DMS114 treated with DMSO at 0.1 percent for 48 hours (cell line): ENCODE data around the gene SLCO3A1.

Experiments used
- DNase-seq: peaks from one replicate; lab custom pipeline; 2025; ENCODE audit not compliant: unreplicated experiment; lab: John Stamatoyannopoulos, UW

Gene SLCO3A1

GRCh38 chr15:91936927-91937326, 83.4 kb downstream of the SLCO3A1 start:
- DNase-seq: no peak

GRCh38 chr15:91938136-91938535, 84.6 kb downstream of the SLCO3A1 start:
- no peak for DNase-seq

GRCh38 chr15:91939403-91939831, 85.9 kb downstream of the SLCO3A1 start:
- no peak for DNase-seq

GRCh38 chr15:91940496-91941381, 87.2 kb downstream of the SLCO3A1 start:
- DNase-seq: no peak

GRCh38 chr15:91941871-91942658, 88.6 kb downstream of the SLCO3A1 start:
- DNase-seq: no peak

DNA sequence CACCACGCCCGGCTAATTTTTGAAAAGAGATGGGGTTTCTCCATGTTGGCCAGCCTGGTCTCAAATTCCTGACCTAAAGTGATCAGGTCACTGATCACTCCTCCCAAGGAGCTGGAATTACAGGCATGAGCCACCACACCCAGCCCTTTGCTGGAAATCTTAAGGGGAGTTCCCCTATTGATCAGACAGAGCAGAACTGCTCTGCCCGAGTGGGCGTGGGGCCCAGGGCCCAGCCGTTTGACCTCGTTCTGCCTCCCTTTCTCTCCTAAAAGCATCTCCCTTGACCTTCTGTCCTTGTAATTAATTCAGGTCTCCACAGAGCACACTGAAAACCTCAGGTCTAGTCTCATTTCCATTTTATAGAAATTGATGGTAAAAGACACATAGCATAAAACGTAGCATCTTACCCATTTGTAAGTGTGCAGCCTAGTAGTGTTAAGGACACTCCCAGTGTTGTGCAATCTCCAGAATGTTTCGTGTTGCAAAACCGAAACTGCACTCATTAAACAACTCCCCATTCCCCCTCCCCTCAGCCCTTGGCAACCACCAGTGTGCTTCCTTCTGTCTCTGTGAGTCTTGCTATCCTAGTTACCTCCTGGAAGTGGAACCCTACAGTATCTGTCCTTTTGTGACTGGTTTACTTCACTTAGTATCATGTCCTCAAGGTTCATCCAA, 89.3 kb downstream of the SLCO3A1 start:
- DNase-seq: no peak

- no peak for DNase-seq
These were observed 90.8 kb downstream of the SLCO3A1 start for GRCh38 chr15:91944331-91944730.

DNA sequence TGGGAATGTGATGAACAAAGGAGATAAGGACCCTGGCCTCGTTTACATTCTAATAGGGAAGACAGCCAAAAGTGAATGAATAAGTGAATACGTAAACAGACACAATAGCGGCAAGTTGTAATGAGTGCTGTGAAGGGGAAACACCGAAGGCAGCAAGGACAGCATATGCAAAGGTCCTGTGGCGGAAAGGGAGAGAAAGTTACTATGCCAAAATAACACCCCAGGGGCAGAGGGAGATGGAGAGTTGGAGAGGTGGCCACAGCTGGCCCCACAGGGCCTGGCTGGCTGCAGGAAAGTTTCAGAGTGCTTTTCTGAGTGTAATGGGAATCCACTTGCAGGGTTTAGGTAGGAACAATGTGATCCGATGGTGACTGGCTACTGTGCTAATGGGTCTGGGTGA, 91.9 kb downstream of the SLCO3A1 start:
- DNase-seq: no peak

- no peak for DNase-seq
These were observed 92.6 kb downstream of the SLCO3A1 start for GRCh38 chr15:91946075-91946474.

- no peak for DNase-seq
These were observed 93.2 kb downstream of the SLCO3A1 start for GRCh38 chr15:91946581-91947292.

- DNase-seq: no peak
These were observed 93.8 kb downstream of the SLCO3A1 start for GRCh38 chr15:91947293-91947679.

GRCh38 chr15:91947683-91948608, 94.4 kb downstream of the SLCO3A1 start:
- no peak for DNase-seq

DNA sequence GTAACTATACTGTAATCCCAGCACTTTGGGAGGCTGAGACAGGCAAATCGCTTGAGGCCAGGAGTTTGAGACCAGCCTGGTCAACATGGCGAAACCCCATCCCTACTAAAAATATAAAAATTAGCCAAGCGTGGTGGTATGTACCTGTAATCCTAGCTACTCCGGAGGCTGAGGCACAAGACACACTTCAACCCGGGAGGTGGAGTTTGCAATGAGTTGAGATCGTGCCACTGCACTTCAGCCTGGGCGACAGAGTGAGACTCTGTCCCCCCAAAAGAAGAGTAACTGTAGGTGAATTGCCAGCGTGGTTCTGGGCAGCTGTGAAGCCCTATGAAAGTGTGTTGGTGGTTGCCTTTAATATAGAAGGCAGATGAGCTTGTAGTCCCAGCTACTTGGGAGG, 95.9 kb downstream of the SLCO3A1 start:
- no peak for DNase-seq

DNA sequence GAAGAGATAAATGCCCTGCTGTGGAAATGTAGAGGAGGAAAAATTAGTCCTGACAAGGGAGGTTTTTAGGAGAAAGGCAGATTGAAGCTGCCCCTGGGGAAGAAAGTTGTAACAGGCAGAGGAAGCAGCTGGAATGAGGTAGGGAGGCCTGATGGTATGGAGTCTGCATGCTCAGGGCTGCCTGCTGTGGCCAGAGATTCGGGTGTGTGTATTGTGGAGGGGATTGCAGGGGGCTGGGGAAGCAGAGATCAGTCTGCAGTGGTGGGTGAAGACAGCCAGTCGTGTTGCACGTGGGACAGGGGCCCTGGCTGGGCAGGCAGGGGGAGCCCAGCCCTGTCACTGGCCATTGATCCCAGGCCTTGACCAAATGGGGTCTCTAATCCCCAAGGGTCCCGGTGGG, 96.5 kb downstream of the SLCO3A1 start:
- no peak for DNase-seq

DNA sequence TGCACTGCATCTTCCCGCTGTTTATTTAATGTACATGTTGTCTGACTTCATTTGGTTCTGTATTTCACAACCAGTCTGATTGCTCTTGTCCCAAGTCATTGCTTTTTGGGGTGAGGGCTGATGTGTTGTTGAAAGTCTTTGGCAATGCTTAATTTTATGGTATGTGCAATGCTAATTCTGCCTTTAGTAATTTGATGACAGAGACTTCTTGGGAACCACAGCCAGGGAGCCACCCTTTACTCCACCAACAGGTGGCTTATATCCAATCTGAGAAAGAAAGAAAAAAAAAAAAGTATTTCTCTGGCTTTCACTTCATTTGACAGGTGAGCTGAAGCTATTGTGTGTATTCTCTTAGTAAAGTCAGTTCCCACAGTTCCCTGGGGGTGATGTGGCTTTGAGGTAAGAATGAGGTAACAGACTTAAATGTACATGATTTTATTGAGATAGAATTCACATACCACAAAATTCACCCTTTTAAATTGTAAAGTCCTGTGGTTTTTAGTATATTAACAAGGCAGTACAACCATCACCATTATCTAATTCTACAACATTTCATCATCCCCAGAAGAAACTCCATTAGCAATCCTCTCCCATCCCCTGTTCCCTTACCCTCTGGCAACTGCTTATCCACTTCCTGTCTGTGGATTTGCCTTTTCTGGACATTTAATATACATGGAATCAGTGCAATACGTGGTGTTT, 97.3 kb downstream of the SLCO3A1 start:
- DNase-seq: no peak

GRCh38 chr15:91952216-91952615, 98.7 kb downstream of the SLCO3A1 start:
- DNase-seq: no peak

GRCh38 chr15:91953432-91953831, 99.9 kb downstream of the SLCO3A1 start:
- no peak for DNase-seq

- DNase-seq: no peak
These were observed 100.8 kb downstream of the SLCO3A1 start for GRCh38 chr15:91954292-91954691.

DNA sequence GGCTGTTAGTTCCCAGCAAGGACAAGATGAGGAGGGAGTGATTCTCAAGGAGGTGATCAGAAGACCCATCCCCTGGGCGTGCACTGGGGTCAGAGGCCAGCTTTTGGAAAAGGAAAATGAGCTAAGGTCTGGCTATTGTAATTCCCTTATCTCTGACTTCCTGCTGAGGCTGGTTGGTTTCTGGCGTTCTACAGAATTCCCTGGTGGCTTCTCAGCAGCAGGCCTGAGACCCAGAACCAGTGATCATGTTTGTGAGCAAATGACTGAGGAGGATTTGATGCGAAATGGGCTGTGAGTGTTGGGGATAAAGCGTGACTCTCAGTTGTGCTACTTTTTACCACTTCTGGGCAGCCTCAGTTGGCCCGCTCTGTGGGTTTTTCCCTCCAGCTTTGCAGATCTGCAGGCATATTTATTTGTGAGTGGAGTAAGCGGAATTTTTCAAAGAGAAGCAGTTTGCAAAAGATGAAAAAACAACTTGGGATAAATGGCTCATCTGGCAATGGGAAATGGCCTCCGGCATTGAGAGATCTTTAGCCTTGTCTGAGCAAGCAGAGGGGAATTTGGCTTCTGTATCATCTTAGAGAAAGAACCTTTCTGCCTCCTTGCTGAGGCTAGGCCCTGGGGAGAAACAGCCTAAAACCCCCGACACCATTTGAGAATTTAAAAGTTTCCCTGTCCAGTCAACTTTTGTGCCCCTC, 102.7 kb downstream of the SLCO3A1 start:
- no peak for DNase-seq
